ENCODE measurements around the gene EYS. TPM values are rescaled to one million over a fixed set of nuclear protein-coding genes. Genes with fewer than 3 reads are reported as not detected.
"Not testable (repeated sequence)": the region's sequence is repeated elsewhere in the genome, so short reads cannot be mapped to it uniquely, and the experiment has no call there.

The EYS gene
- total and polyA plus RNA-seq, 5 donors from 2014 or later: 0.03 to 0.09 (median 0.05) TPM; not detected in 1

- Histone ChIP-seq H3K9me3 (ENCODE audit: control insufficient read depth in 2 of 2, low read length in 2 of 2) (no peaks in the 10 kb centered on the region), H3K36me3 (ENCODE audit: control insufficient read depth, insufficient read depth, low read length) (no peaks in the 10 kb centered on the region), H3K4me3 (ENCODE audit: low read depth, low read length) (no peak overlapping the region), H3K27ac (ENCODE audit: insufficient read depth, low read length, poor library complexity, severe bottlenecking) (no peak overlapping the region), H3K4me1 (ENCODE audit: control insufficient read depth, insufficient read depth, low read length, poor library complexity, severe bottlenecking) (no peaks in the 10 kb centered on the region), H3K27me3 (ENCODE audit: control insufficient read depth, insufficient read depth, low read length) (peaks cover 10% of the 10 kb centered on the region)
- no peak overlapping the region for H3K27ac Mint-ChIP-seq
- H3K4me3 Mint-ChIP-seq: no peak overlapping the region
- no peak for DNase-seq
- peaks cover 0 to 4% (median 0%) of the 10 kb centered on the region in 7 donors for H3K9me3 Mint-ChIP-seq
- no peaks in the 10 kb centered on the region for H3K36me3 Mint-ChIP-seq
- H3K27me3 Mint-ChIP-seq: peaks cover 29% of the 10 kb centered on the region
- ATAC-seq (ENCODE audit: low read depth in 2 of 2): no peak
- no peaks in the 10 kb centered on the region for H3K4me1 Mint-ChIP-seq
These were observed 1932.1 kb downstream of the EYS start for GRCh38 chr6:63774961-63775360.

GRCh38 chr6:63773200-63773599 lies 1933.8 kb downstream of the EYS start:
- H3K27ac Mint-ChIP-seq: peak overlapping the region in 1 of 3 donors; percentile 22
- H3K27me3 ChIP-seq (ENCODE audit: control insufficient read depth, insufficient read depth, low read length): peaks cover 12% of the 10 kb centered on the region
- H3K4me3 ChIP-seq (ENCODE audit: low read depth, low read length): no peak overlapping the region
- ATAC-seq (ENCODE audit: low read depth in 2 of 2) (no peak), DNase-seq (no peak)
- no peaks in the 10 kb centered on the region for H3K36me3 Mint-ChIP-seq
- peaks cover 0 to 2% of the 10 kb centered on the region in 2 experiments for H3K9me3 ChIP-seq (ENCODE audit: control insufficient read depth in 2 of 2, low read length in 2 of 2)
- H3K36me3 ChIP-seq (ENCODE audit: control insufficient read depth, insufficient read depth, low read length): no peaks in the 10 kb centered on the region
- no peaks in the 10 kb centered on the region for H3K4me1 Mint-ChIP-seq
- H3K9me3 Mint-ChIP-seq: peaks cover 0 to 2% (median 0%) of the 10 kb centered on the region in 7 donors
- no peak overlapping the region for H3K4me3 Mint-ChIP-seq
- H3K27me3 Mint-ChIP-seq: peaks cover 26% of the 10 kb centered on the region
- no peak overlapping the region for H3K27ac ChIP-seq (ENCODE audit: insufficient read depth, low read length, poor library complexity, severe bottlenecking)
- H3K4me1 ChIP-seq (ENCODE audit: control insufficient read depth, insufficient read depth, low read length, poor library complexity, severe bottlenecking): no peaks in the 10 kb centered on the region

- H3K9me3 ChIP-seq (ENCODE audit: control insufficient read depth in 2 of 2, low read length in 2 of 2): peaks cover 0 to 2% of the 10 kb centered on the region in 2 experiments
- Mint-ChIP-seq H3K9me3 (peaks cover 0 to 12% (median 1%) of the 10 kb centered on the region in 7 donors), H3K4me1 (no peaks in the 10 kb centered on the region), H3K4me3 (no peak overlapping the region), H3K27ac (no peak overlapping the region), H3K36me3 (no peaks in the 10 kb centered on the region), H3K27me3 (peaks cover 7% of the 10 kb centered on the region)
- H3K27me3 ChIP-seq (ENCODE audit: control insufficient read depth, insufficient read depth, low read length): peaks cover 6% of the 10 kb centered on the region
- DNase-seq (no peak), ATAC-seq (ENCODE audit: low read depth in 2 of 2) (no peak)
- H3K4me1 ChIP-seq (ENCODE audit: control insufficient read depth, insufficient read depth, low read length, poor library complexity, severe bottlenecking): no peaks in the 10 kb centered on the region
- no peak overlapping the region for H3K27ac ChIP-seq (ENCODE audit: insufficient read depth, low read length, poor library complexity, severe bottlenecking)
- no peaks in the 10 kb centered on the region for H3K36me3 ChIP-seq (ENCODE audit: control insufficient read depth, insufficient read depth, low read length)
- H3K4me3 ChIP-seq (ENCODE audit: low read depth, low read length): no peak overlapping the region
These were observed 1941.2 kb downstream of the EYS start for GRCh38 chr6:63765828-63766227.

GRCh38 chr6:63764318-63764916 lies 1942.6 kb downstream of the EYS start:
- Histone ChIP-seq H3K36me3 (ENCODE audit: control insufficient read depth, insufficient read depth, low read length) (no peaks in the 10 kb centered on the region), H3K27me3 (ENCODE audit: control insufficient read depth, insufficient read depth, low read length) (peaks cover 4% of the 10 kb centered on the region), H3K4me1 (ENCODE audit: control insufficient read depth, insufficient read depth, low read length, poor library complexity, severe bottlenecking) (no peaks in the 10 kb centered on the region), H3K4me3 (ENCODE audit: low read depth, low read length) (no peak overlapping the region), H3K27ac (ENCODE audit: insufficient read depth, low read length, poor library complexity, severe bottlenecking) (no peak overlapping the region), H3K9me3 (ENCODE audit: control insufficient read depth in 2 of 2, low read length in 2 of 2) (peaks cover 0 to 2% of the 10 kb centered on the region in 2 experiments)
- DNase-seq (peak in 2 of 3 donors; percentile 59 to 64), ATAC-seq (ENCODE audit: low read depth in 2 of 2) (no peak)
- H3K4me3 Mint-ChIP-seq: no peak overlapping the region
- H3K9me3 Mint-ChIP-seq: peaks cover 0 to 12% (median 1%) of the 10 kb centered on the region in 7 donors
- no peaks in the 10 kb centered on the region for H3K36me3 Mint-ChIP-seq
- no peak overlapping the region for H3K27ac Mint-ChIP-seq
- peaks cover 11% of the 10 kb centered on the region for H3K27me3 Mint-ChIP-seq
- no peaks in the 10 kb centered on the region for H3K4me1 Mint-ChIP-seq

GRCh38 chr6:63760199-63760598 lies 1946.8 kb downstream of the EYS start:
- Histone ChIP-seq H3K27ac (ENCODE audit: insufficient read depth, low read length, poor library complexity, severe bottlenecking) (no peak overlapping the region), H3K9me3 (ENCODE audit: control insufficient read depth in 2 of 2, low read length in 2 of 2) (peaks cover 3 to 6% of the 10 kb centered on the region in 2 experiments), H3K4me1 (ENCODE audit: control insufficient read depth, insufficient read depth, low read length, poor library complexity, severe bottlenecking) (no peaks in the 10 kb centered on the region), H3K36me3 (ENCODE audit: control insufficient read depth, insufficient read depth, low read length) (no peaks in the 10 kb centered on the region), H3K27me3 (ENCODE audit: control insufficient read depth, insufficient read depth, low read length) (no peaks in the 10 kb centered on the region), H3K4me3 (ENCODE audit: low read depth, low read length) (no peak overlapping the region)
- no peak for DNase-seq
- H3K4me3 Mint-ChIP-seq: no peak overlapping the region
- H3K27me3 Mint-ChIP-seq: peaks cover 15% of the 10 kb centered on the region
- peaks cover 14% of the 10 kb centered on the region for H3K36me3 Mint-ChIP-seq
- no peak overlapping the region for H3K27ac Mint-ChIP-seq
- H3K4me1 Mint-ChIP-seq: no peaks in the 10 kb centered on the region
- no peak for ATAC-seq (ENCODE audit: low read depth in 2 of 2)
- H3K9me3 Mint-ChIP-seq: peaks cover 0 to 16% (median 2%) of the 10 kb centered on the region in 7 donors

GRCh38 chr6:63759605-63760105 lies 1947.4 kb downstream of the EYS start:
- no peaks in the 10 kb centered on the region for H3K4me1 Mint-ChIP-seq
- H3K9me3 ChIP-seq (ENCODE audit: control insufficient read depth in 2 of 2, low read length in 2 of 2): peaks cover 3 to 6% of the 10 kb centered on the region in 2 experiments

GRCh38 chr6:63757826-63758225 lies 1949.2 kb downstream of the EYS start:
- H3K4me3 Mint-ChIP-seq: no peak overlapping the region
- peaks cover 19% of the 10 kb centered on the region for H3K36me3 Mint-ChIP-seq
- no peak overlapping the region for H3K27ac Mint-ChIP-seq
- peaks cover 0 to 18% (median 4%) of the 10 kb centered on the region in 7 donors for H3K9me3 Mint-ChIP-seq
- no peak overlapping the region for H3K27ac ChIP-seq (ENCODE audit: insufficient read depth, low read length, poor library complexity, severe bottlenecking)
- ATAC-seq (ENCODE audit: low read depth in 2 of 2) (no peak), DNase-seq (no peak)
- peaks cover 15% of the 10 kb centered on the region for H3K27me3 Mint-ChIP-seq
- H3K4me1 ChIP-seq (ENCODE audit: control insufficient read depth, insufficient read depth, low read length, poor library complexity, severe bottlenecking): no peaks in the 10 kb centered on the region
- H3K36me3 ChIP-seq (ENCODE audit: control insufficient read depth, insufficient read depth, low read length): no peaks in the 10 kb centered on the region
- no peak overlapping the region for H3K4me3 ChIP-seq (ENCODE audit: low read depth, low read length)
- peaks cover 3 to 6% of the 10 kb centered on the region in 2 experiments for H3K9me3 ChIP-seq (ENCODE audit: control insufficient read depth in 2 of 2, low read length in 2 of 2)
- H3K27me3 ChIP-seq (ENCODE audit: control insufficient read depth, insufficient read depth, low read length): no peaks in the 10 kb centered on the region
- H3K4me1 Mint-ChIP-seq: no peaks in the 10 kb centered on the region

More at GRCh38 chr6:63759605-63760105, 1947.4 kb downstream of the EYS start:
- no peaks in the 10 kb centered on the region for H3K4me1 ChIP-seq (ENCODE audit: control insufficient read depth, insufficient read depth, low read length, poor library complexity, severe bottlenecking)
- DNase-seq (no peak), ATAC-seq (ENCODE audit: low read depth in 2 of 2) (no peak)
- Mint-ChIP-seq H3K4me3 (no peak overlapping the region), H3K27ac (no peak overlapping the region), H3K36me3 (peaks cover 19% of the 10 kb centered on the region), H3K9me3 (peaks cover 0 to 18% (median 2%) of the 10 kb centered on the region in 7 donors), H3K27me3 (peaks cover 15% of the 10 kb centered on the region)
- H3K27me3 ChIP-seq (ENCODE audit: control insufficient read depth, insufficient read depth, low read length): no peaks in the 10 kb centered on the region
- H3K27ac ChIP-seq (ENCODE audit: insufficient read depth, low read length, poor library complexity, severe bottlenecking): no peak overlapping the region
- H3K36me3 ChIP-seq (ENCODE audit: control insufficient read depth, insufficient read depth, low read length): no peaks in the 10 kb centered on the region
- no peak overlapping the region for H3K4me3 ChIP-seq (ENCODE audit: low read depth, low read length)

- H3K27ac Mint-ChIP-seq; H3K4me3 ChIP-seq (ENCODE audit: low read depth, low read length); DNase-seq; H3K36me3 ChIP-seq (ENCODE audit: control insufficient read depth, insufficient read depth, low read length); ATAC-seq (ENCODE audit: low read depth in 2 of 2); H3K9me3 ChIP-seq (ENCODE audit: control insufficient read depth in 2 of 2, low read length in 2 of 2); H3K4me1 ChIP-seq (ENCODE audit: control insufficient read depth, insufficient read depth, low read length, poor library complexity, severe bottlenecking); H3K27ac ChIP-seq (ENCODE audit: insufficient read depth, low read length, poor library complexity, severe bottlenecking); H3K4me1 Mint-ChIP-seq; H3K27me3 ChIP-seq (ENCODE audit: control insufficient read depth, insufficient read depth, low read length): not testable (repeated sequence)
- peaks cover 0 to 18% (median 4%) of the 10 kb centered on the region in 7 donors for H3K9me3 Mint-ChIP-seq
- peak overlapping the region in 1 of 4 donors; percentile 75 for H3K4me3 Mint-ChIP-seq
- peaks cover 15% of the 10 kb centered on the region for H3K27me3 Mint-ChIP-seq
- H3K36me3 Mint-ChIP-seq: peaks cover 19% of the 10 kb centered on the region
These were observed 1949.8 kb downstream of the EYS start for GRCh38 chr6:63757275-63757674.
